ENCODE measurements around the gene PHACTR4.
"Not testable (repeated sequence)": the region's sequence is repeated elsewhere in the genome, so short reads cannot be mapped to it uniquely, and the experiment has no call there.

PHACTR4 gene

DNA sequence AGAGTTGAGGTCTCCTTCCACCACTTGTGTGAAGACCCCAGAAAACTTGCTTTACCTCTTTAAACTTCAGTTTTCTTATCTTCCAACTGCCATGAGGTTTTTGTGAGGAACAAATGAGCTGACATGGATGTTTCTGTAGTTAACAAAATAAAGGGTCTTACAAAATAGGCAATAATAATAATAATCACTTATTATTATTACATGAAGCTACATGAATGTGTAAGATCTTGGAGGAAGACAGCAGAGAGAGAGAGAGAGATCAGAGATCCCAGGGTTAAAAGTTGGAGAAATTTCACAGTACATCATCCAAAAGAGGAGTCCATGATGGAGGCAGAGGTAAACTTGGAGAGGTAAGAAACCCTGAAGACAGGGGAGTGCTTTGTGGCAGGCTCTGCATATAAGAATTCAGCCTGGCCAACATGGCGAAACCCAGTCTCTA lies 147.0 kb downstream of the PHACTR4 start:
- in situ Hi-C loops (cut with HindIII; ENCODE audit: low pct_unique_long_range_greater_than_20kb, low sequenced_read_pairs), result no loop called here
- DNase-seq (ENCODE audit: low read depth in 1 of 2, low spot score in 1 of 2), result no peak
- no peak for TF ChIP-seq JUND (IDR thresholded peaks at IDR 0.05; ENCODE audit: low read depth)

DNA sequence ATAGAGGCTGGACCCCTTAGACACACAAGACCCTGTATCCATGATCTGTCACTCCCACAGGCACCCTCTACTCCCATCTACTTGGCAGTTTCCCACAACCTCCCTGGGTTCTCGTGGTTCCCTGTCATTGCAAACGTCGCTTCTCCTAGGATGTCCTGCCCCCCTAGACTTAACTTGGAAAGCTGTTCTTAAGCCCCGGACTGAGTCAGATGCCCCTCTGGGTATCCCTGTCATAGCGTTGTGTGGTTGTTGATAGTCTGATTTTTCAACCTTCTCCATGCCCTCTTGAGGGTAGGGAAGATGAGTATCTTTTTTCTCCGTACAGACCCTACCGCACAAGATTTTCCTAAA lies 148.1 kb downstream of the PHACTR4 start:
- in situ Hi-C loops (cut with HindIII; ENCODE audit: low pct_unique_long_range_greater_than_20kb, low sequenced_read_pairs), result no loop called here
- TF ChIP-seq JUND (IDR thresholded peaks at IDR 0.05; ENCODE audit: low read depth), result no peak
- no peak for DNase-seq (ENCODE audit: low read depth in 1 of 2, low spot score in 1 of 2)

DNA sequence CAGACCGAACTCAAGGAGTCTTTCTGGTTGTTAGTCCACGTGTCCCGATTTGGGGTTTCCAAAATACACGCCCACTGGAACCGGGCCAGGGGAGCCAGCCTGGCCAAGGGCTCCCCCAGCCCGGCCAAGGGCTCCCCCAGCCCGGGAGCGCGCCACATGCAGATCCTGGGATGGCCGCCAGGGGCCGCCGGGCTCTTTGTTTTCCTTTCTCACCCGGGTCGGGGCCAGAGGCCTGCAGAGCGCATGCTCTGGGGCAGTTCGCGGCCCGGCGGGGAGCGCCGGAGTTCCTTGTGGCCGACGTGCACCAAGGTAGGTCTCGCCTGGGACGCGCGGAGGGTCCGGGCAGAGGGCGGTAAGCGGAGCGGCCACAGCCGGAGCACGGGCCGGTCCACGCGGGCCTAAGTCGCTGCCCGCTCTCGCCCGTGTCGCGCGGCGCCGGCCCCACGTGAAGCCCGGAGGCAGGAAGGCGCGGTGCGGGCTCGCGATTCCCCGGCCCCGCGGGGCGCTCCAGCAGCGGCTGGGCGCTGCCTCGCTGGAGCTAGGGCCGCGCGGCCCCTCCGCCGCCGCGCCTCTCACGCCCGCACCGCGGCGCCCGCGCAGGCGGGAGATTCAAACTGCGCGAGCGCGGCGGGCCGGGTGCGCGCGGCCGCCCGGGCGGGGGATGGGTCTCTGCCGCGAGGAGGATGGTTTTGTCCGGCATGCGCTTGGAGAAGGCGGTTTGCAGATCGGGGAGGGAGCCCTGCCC lies 148.6 kb downstream of the PHACTR4 start:
- in situ Hi-C loops (cut with HindIII; ENCODE audit: low pct_unique_long_range_greater_than_20kb, low sequenced_read_pairs), result no loop called here
- no peak for TF ChIP-seq JUND (IDR thresholded peaks at IDR 0.05; ENCODE audit: low read depth)
- peak; percentile 55 to 86 for DNase-seq (ENCODE audit: low read depth in 1 of 2, low spot score in 1 of 2)

DNA sequence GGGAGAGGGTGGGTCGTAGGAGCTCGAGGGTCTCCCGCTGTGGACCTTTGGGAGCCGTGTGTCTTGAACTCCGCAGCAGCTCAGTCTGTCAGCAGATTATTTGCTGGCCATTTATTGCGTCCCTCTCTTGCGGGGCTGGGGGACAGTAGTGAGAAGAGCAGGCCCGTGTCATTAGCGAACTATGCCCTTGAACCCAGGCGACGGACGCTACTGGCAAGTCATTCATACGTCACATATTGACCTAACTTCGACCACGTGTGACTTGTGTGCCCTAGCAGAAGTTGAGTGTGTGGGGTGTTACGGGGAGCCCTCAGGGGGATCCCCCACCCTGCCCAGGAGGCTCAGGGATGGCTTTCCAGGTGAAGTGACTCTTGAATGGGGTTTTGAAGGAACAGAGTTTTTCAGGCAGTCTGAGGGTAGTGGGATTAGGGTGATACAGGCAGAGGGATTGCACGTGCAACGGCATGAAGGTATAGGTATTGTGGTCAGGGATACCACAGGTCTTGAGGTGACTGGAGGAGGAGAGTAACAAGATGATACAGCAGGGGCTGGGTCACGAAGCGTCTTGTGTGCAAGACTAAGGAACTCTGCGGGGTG lies 149.3 kb downstream of the PHACTR4 start:
- TF ChIP-seq JUND (IDR thresholded peaks at IDR 0.05; ENCODE audit: low read depth), result no peak
- no peak for DNase-seq (ENCODE audit: low read depth in 1 of 2, low spot score in 1 of 2)
- in situ Hi-C loops (cut with HindIII; ENCODE audit: low pct_unique_long_range_greater_than_20kb, low sequenced_read_pairs), result no loop called here

DNA sequence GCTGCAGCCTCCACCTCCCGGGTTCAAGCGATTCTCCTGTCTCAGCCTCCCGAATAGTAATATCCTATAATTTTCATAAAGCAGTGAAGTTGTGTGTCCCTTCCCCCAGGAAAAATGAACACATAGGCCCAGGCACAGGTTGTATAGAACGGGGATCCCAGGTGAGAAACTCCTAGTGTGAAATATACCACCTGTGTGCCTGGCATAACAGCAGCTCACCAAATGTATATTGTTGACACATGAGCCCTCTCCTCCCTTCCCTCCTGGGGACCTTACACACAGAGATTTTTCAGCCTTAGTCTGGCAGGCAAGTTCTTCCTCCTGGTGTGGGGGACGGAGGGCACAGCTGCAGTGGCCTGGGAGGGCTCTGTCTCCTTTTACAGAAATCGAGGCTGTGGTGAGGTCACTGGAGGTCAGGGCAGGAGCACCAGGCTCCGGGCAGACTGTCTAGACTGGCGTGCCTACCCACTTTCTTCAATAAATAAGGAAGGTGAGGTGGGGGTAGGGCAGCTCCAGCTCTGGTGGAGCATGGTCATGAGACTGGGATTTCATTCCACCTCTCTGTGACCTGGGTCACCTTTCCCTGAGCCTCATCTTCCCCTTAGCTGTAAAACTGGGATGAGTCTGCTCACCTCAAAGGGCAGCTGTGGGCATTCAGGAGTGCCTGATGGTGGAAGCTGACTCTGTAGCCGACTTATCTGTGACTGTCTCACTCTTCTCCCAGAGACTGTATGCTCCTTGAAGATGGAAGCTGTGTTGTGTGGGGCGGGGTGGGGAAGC lies 150.6 kb downstream of the PHACTR4 start:
- in situ Hi-C loops (cut with HindIII; ENCODE audit: low pct_unique_long_range_greater_than_20kb, low sequenced_read_pairs), result no loop called here
- no peak for TF ChIP-seq JUND (IDR thresholded peaks at IDR 0.05; ENCODE audit: low read depth)
- DNase-seq (ENCODE audit: low read depth in 1 of 2, low spot score in 1 of 2), result no peak

DNA sequence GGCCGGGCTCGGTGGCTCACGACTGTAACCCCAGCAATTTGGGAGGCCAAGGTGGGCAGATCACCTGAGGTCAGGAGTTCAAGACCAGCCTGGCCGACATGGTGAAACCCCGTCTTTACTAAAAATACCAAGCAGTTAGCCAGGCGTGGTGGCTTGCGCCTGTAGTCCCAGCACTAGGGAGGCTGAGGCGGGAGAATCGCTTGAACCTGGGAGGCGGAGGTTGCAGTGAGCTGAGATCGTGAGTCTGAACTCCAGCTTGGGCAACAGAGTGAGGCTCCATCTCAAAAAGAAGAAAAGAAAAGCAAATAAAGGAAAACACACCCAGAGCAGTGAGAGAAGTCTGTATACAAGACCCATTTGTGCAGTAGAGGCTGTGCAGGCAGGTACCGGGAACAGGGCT lies 151.3 kb downstream of the PHACTR4 start:
- in situ Hi-C loops (cut with HindIII; ENCODE audit: low pct_unique_long_range_greater_than_20kb, low sequenced_read_pairs); DNase-seq (ENCODE audit: low read depth in 1 of 2, low spot score in 1 of 2): not testable (repeated sequence)

DNA sequence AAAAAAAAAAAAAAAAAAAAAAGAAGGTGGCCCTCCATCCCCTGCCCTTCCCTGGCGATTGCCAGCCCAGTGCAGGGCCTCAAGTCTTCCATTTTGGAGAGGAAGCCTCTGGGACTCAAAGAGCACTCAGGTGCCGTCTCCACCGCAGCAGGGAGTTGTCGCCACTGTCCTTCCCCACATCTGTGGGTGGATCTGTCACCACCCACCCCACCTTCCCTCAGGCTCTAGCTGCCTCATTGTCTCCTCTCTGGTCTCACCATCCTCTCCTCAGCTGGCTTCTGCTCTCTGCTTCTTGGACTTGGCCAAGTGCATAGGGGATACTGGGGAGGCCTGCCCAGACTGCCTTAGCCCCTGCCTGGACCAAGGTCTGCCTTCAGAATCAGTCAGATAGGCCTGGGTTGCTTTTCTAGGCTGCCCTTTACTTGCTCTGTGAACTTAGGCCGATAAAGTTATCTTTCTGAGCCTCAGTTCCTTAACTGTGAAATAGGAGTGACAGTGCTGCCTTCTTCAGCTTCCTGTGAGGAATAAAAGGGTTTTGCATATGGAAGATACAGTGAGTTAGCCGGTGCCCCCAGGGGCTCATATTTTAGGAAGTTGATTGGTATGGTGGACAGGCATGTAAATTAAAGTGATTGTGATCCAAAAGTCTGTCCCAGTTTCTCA lies 152.1 kb downstream of the PHACTR4 start:
- in situ Hi-C loops (cut with HindIII; ENCODE audit: low pct_unique_long_range_greater_than_20kb, low sequenced_read_pairs), result no loop called here
- no peak for DNase-seq (ENCODE audit: low read depth in 1 of 2, low spot score in 1 of 2)
- TF ChIP-seq JUND (IDR thresholded peaks at IDR 0.05; ENCODE audit: low read depth), result no peak

DNA sequence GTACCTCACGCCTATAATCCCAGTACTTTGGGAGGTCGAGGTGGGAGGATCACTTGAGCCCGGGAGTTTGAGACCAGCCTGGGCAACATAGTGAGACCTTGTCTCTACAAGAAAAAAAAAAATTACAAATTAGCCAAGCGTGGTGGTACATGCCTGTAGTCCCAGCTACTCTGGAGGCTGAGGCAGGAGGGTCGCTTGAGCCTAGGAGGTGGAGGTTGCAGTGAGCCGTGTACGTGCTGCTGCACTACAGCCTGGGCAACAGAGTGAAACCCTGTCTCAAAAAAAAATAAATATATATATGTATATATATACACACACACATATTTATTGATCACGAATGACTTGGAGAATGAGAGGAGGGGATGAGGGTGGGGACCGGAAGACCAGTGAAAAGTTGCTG lies 153.0 kb downstream of the PHACTR4 start:
- in situ Hi-C loops (cut with HindIII; ENCODE audit: low pct_unique_long_range_greater_than_20kb, low sequenced_read_pairs), result not testable (repeated sequence)

DNA sequence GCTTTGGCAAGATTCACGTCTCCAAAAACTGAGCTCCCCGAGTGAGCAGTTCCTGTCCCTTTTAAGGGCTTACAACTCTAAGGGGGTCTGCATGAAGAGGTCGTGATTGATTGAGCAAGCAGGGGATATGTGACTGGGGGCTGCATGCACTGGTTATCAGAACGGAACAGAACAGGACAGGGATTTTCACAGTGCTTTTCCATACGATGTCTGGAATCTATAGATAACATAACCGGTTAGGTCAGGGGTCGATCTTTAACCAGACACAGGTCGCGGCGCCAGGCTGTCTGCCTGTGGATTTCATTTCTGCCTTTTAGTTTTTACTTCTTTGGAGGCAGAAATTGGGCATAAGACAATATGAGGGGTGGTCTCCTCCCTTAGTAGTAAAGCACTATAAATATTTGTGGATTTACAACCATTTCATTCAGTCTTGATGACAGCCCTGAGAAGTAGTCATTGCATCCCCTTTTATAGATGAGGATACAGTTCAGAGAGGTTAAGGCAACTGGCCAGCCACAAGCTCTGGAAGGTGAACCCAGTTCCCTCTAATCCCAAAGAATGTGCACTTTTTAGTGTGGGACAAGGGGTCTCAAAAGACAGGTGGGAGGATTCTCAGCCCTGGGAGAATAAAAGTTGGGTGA lies 155.6 kb downstream of the PHACTR4 start:
- in situ Hi-C loops (cut with HindIII; ENCODE audit: low pct_unique_long_range_greater_than_20kb, low sequenced_read_pairs); DNase-seq (ENCODE audit: low read depth in 1 of 2, low spot score in 1 of 2): not testable (repeated sequence)

More for the DNA sequence above, 153.0 kb downstream of the PHACTR4 start:
- DNase-seq (ENCODE audit: low read depth in 1 of 2, low spot score in 1 of 2), result not testable (repeated sequence)

DNA sequence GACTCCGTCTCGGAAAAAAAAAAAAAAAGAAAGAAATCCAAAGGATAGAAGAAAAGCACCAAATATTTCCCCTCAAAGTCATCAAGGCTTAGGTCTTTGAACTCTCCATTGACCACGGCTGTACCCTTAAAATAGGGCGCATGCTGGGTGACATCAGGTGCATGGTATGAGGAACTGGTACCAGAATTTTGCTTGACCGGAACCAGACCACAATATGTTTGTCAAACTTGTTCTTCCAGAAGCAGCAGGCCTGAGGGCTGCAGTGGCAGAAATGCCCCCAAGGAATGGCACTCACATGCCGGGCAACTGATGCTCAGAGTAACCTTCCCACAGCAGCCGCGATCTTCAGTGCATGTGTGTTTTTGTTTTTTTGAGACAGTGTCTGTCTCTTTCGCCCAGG lies 157.3 kb downstream of the PHACTR4 start:
- peak; percentile 43 to 91 for DNase-seq (ENCODE audit: low read depth in 1 of 2, low spot score in 1 of 2)
- TF ChIP-seq JUND (IDR thresholded peaks at IDR 0.05; ENCODE audit: low read depth), result peak; percentile 87
- in situ Hi-C loops (cut with HindIII; ENCODE audit: low pct_unique_long_range_greater_than_20kb, low sequenced_read_pairs), result no loop called here

DNA sequence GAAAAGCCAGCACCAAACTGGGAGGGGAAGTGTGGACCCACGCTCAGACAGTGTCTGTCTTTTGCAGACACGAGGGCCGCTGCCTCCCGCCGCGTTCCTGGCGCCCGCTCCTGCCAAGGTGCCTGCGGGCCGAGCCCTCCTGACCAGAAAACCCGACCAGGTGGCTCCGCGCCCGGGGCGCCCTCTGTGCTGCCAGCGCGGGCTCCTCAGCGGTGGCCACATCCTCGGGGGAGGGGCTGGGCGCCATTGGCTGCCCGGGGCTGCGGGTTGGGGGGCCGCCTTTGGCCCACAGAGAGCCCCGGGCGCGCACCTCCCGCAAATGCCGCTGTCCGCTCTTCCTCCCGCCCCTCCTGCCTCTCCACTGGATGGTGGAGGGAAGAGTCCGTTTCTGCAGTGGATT lies 160.9 kb downstream of the PHACTR4 start:
- TF ChIP-seq JUND (IDR thresholded peaks at IDR 0.05; ENCODE audit: low read depth), result no peak
- in situ Hi-C loops (cut with HindIII; ENCODE audit: low pct_unique_long_range_greater_than_20kb, low sequenced_read_pairs), result no loop called here

DNA sequence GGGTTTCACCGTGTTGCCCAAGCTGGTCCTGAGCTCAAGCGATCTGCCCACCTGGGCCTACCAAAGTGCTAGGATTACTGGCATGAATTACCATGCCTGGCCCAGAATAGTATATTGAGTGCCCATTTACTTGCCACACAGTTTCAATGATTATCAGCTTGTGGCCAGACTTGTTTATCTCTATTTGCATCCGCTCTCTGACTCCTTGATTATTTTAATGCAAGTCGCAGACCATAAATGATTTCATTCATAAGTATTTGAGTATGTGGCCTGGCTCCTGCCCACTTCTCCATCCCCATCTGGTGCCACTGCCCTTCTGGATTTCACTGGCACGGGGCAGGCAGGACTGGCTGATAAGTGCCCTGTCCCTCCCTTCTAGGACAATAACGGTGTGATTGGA lies 165.1 kb downstream of the PHACTR4 start:
- in situ Hi-C loops (cut with HindIII; ENCODE audit: low pct_unique_long_range_greater_than_20kb, low sequenced_read_pairs), result no loop called here
- TF ChIP-seq JUND (IDR thresholded peaks at IDR 0.05; ENCODE audit: low read depth), result no peak
- DNase-seq (ENCODE audit: low read depth in 1 of 2, low spot score in 1 of 2), result no peak

More for the DNA sequence above, 160.9 kb downstream of the PHACTR4 start:
- no peak for DNase-seq (ENCODE audit: low read depth in 1 of 2, low spot score in 1 of 2)
